Stimulated activated CD8-positive, alpha-beta memory T cell treated with anti-CD3 and anti-CD28 coated beads, Interleukin-15, amount 100 ng/mL, for 1 hour (primary cell): Measurements from ENCODE around the gene TMEM121.
"Not testable (repeated sequence)": the region's sequence is repeated elsewhere in the genome, so short reads cannot be mapped to it uniquely, and the experiment has no call there.

Source experiments
- DNase-seq: peaks from one replicate; pipeline ENCODE4 v3.0.0-alpha.2; 2020; ENCODE audit warnings: low read depth

The TMEM121 gene

GRCh38 chr14:105570482-105570881 lies 44.1 kb downstream of the TMEM121 start:
- DNase-seq = no peak

GRCh38 chr14:105571181-105571951 lies 45.0 kb downstream of the TMEM121 start:
- DNase-seq = not testable (repeated sequence)

GRCh38 chr14:105572063-105572462 lies 45.7 kb downstream of the TMEM121 start:
- not testable (repeated sequence) for DNase-seq

- DNase-seq = not testable (repeated sequence)
These were observed 47.5 kb downstream of the TMEM121 start for GRCh38 chr14:105573841-105574240.

- not testable (repeated sequence) for DNase-seq
These were observed 48.0 kb downstream of the TMEM121 start for GRCh38 chr14:105574411-105574810.

- not testable (repeated sequence) for DNase-seq
These were observed 48.8 kb downstream of the TMEM121 start for GRCh38 chr14:105575016-105575700.

GRCh38 chr14:105576525-105577088 lies 50.2 kb downstream of the TMEM121 start:
- DNase-seq = no peak

GRCh38 chr14:105577314-105577861 lies 51.0 kb downstream of the TMEM121 start:
- DNase-seq = no peak

GRCh38 chr14:105578070-105578469 lies 51.7 kb downstream of the TMEM121 start:
- no peak for DNase-seq

- not testable (repeated sequence) for DNase-seq
These were observed 52.8 kb downstream of the TMEM121 start for GRCh38 chr14:105579221-105579620.
